ENCODE data around the gene MEIKIN.
A peak's percentile ranks its signal among the peaks of the same experiment; 100 is the strongest.
"Not testable (repeated sequence)": the region's sequence is repeated elsewhere in the genome, so short reads cannot be mapped to it uniquely, and the experiment has no call there.

The MEIKIN gene

DNA sequence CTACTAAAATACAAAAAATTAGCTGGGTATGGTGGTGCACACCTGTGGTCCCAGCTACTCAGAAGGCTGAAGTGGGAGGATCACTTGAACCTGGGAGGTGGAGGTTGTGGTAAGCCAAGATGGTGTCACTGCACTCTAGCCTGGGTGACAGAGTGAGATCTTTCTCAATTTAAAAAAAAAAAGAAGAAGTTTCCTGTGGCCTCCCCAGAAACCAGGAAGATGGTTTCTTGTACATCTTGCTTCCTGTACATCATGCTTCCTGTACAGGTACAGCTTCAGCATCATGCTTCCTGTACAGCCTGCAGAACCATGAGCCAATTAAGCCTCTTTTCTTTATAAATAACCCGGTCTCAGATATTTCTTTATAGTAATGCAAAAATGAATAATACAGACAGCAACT is 43.2 kb downstream of the MEIKIN start:
- DNase-seq: peak; percentile 8

DNA sequence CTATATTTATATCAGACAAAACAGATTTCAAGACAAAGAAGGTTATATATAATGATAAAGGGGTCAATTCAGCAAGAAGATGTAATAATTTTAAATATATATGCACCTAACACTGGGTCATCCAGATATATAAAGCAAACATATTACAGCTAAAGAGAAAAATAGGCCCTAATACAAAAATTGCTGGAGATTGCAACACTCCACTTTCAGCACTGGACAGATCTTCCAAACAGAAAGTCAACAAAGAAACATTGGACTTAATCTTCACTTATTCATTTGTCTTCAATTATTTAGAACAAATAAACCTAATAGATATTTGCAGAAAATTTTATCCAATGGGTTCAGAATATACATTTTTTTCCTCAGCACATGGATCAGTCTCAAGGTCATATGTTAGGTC is 45.8 kb downstream of the MEIKIN start:
- DNase-seq: no peak

DNA sequence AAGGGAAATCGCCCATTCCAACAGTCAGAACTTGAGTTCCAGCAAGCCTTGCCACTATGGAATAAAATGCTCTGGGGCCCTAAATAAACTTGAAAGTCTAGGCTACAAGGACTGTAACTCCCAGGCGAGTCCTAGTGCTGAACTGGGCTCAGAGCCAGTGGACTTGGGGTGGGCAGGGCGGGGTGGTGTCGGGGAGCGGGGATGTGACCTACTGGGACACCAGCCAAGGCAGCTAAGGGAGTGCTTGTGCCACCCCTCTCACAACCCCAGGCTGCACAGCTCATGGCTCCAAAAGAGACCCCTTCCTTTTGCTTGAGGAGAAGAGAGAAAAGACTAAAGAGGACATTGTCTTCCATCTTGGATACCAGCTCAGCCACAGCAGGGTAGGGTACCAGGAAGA is 61.5 kb downstream of the MEIKIN start:
- DNase-seq: no peak

DNA sequence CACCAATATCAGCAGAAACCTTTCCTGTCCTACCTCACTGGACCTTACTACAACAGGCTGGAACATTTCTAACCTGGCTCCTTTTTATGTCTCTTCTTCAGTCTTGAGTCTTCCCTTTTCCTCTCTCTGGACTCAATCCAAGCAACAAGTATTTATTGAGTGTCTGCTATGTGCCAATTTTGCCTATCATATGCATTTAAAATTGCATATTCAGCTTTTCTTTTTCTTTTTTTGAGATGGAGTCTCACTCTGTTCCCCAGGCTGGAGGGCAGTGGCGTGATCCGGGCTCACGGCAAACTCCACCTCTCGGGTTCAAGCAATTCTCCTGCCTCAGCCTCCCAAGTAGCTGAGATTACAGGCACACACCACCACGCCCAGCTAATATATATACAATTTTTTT is 65.8 kb downstream of the MEIKIN start:
- no peak for DNase-seq

DNA sequence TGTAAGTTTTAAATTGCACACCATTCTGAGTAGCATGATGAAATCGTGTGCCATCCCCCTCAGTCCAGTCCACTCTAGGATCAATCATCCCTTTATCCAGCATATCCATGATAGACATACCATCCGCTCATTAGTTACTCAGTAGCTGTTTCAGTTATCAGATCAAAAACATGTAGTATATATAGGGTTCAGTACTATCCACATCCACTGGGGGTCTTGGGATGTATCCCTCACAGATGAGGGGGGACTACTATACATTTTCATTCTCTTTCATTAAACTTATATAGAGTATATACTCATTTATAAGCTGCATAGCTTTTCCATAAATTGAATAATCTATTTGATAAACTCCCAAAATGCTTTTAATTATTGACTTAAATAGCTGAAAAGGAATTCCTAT is 67.6 kb downstream of the MEIKIN start:
- DNase-seq: no peak

DNA sequence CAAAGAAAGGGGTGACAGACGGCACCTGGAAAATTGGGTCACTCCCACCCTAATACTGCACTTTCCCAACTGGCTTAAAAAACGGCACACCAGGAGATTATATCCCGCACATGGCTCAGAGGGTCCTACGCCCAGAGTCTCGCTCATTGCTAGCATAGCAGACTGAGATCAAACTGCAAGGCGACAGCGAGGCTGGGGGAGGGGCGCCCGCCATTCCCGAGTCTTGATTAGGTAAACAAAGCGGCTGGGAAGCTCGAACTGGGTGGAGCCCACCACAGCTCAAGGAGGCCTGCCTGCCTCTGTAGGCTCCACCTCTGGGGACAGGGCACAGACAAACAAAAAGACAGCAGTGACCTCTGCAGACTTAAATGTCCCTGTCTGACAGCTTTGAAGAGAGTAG is 74.2 kb downstream of the MEIKIN start:
- not testable (repeated sequence) for DNase-seq

DNA sequence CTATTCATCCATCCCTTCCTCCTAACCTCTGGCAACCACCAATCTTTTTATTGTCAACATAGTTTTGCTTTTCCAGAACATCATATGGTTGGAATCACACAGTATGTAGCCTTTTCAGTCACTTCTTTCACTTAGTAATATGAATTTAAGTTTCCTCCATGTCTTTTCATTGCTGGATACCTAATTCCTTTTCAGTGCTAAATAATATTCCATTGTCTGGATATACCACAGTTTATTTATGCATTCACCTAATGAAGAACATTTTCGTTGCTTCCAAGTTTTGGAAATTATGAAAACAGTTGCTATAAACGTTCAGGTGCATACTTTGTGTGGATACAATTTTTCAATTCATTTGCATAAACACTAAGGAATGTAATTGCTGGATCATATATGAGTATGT is 77.9 kb downstream of the MEIKIN start:
- DNase-seq: no peak

DNA sequence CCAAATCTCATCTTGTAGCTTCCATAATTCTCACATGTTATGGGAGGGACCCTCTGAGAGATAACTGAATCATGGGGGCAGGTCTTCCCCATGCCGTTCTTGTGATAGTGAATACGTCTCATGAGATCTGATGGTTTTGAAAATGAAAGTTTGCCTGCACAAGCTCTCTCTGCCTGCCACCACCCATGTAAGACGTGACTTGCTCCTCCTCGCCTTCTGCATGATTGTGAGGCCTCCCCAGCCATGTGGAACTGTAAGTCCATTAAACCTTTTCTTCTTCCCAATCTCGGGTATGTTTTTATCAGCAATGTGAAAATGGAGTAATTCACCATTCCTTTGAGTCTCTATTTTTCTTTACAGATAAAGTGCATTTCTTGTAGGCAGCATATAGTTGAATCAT is 81.8 kb downstream of the MEIKIN start:
- no peak for DNase-seq

DNA sequence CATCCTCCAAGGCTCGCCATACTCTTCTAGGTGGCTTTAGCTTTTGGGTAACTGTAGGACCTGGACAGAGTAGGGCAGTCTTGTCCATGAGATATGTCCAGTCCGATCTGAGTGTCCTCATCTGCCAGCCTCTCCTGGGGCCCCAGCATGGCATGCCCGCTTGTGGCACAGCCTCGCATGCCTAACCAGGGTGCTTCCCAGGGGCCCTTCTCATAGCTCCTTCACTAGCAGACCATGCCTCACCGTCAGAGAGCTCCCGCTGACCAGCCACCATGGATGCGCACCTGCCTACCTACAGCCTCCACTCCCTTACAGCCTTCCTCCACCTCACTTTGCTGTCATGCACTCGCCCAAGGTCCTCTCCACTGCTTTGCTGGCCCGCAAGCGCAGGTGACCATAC is 88.1 kb downstream of the MEIKIN start:
- no peak for DNase-seq

DNA sequence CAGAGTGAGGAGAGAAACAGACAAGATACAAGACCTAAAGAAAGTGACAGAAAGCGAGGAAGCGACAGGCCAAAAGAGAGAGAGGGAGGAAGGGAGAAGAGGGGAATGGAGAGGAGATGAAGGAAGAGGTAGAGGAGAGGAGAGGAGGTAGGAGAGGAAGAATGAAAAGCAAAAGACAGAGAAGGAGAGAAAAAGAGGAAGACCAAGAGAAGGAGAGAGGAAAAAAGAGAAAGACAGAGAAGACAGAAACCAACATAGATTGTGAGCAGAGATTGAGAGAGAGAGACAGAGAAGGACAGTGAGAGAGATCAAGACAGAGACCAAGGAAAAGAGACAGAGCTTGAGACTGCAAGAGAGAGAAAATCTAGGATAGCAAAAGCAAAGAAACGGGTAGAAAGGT is 90.0 kb downstream of the MEIKIN start:
- DNase-seq: no peak

DNA sequence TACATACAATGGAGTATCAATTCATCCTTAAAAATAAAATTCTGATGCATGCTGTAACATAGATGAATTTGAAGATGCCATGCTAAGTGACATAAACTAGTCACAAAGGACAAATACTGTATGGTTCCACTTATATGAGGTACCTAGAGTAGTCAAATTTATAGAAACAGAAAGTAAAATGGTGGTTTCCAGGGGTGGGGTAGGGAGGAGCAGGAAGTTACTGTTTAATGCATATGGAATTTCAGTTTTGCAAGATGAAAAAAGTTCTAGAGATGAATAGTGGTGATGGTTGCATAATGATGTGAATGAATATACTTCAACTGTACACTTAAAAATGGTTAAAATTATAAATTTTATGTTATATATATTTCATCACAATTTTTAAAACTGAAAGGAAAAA is 91.3 kb downstream of the MEIKIN start:
- DNase-seq: peak; percentile 71

DNA sequence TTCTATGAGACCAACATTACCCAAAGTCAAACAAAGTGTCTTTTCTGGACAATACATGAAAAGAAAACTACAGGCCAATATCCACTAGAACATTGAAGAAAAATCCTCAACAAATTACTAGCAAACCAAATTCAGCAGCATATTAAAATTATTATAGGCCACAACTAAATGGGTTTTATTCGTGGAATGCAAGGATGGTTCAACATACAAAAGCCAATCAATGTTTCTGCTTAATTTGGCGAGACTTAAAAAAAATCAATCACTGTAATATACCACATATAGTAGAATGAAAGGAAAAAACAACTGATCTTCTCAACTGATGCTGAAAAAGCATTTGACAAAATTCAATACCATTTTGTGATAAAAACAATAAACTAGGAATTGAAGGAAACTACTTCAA is 96.8 kb downstream of the MEIKIN start:
- no peak for DNase-seq

DNA sequence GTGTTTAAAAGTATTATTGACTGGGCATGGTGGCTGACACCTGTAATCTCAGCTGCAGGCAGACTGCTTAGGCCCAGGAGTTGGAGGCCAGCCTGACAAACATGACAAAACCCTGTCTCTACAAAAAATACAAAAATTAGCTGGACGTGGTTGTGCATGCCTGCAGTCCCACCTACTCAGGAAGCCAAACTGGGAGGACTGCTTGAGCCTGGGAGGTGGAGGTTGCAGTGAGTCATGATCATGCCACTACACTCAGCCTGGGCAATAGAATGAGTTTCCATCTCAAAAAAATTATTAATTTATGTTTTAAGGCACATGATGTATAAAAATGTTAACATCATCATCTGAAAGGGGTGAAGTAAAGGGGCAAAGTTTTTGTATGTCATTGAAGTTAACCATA is 98.9 kb downstream of the MEIKIN start:
- no peak for DNase-seq

DNA sequence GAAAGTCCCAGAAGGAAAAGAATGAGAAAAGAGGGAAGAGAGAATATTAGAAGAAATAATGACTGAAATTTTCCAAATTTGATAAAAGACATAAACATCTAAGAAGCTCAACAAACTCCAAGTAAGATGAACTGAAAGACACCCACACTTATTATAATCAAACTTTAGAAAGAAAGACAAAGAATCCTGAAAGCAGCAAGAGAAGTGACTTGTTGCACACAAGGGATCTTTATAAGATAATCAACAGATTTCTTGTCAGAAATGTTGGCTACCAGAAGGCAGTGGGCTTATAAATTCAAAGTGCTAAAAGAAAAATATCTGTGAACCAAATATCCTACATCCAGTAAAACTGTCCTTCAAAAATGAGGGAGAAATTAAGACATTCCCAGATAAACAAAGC is 99.6 kb downstream of the MEIKIN start:
- no peak for DNase-seq

DNA sequence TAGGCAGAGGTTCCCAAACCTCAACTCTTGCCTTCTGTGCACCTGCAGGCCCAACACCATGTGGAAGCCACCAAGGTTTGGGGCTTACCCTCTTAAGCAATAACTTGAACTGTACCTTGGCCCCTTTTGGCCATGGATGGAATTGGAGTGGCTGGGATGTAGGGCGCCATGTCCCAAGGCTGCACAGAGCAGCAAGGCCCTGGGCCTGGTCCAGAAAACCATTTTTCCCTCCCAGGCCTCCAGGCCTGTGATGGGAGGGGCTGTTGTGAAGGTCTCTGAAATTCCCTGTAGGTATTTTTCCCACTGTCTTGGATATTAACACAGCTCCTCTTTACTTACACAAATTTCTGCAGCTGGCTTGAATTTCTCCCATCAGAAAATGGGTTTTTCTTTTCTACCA is 102.5 kb downstream of the MEIKIN start:
- DNase-seq: not testable (repeated sequence)

DNA sequence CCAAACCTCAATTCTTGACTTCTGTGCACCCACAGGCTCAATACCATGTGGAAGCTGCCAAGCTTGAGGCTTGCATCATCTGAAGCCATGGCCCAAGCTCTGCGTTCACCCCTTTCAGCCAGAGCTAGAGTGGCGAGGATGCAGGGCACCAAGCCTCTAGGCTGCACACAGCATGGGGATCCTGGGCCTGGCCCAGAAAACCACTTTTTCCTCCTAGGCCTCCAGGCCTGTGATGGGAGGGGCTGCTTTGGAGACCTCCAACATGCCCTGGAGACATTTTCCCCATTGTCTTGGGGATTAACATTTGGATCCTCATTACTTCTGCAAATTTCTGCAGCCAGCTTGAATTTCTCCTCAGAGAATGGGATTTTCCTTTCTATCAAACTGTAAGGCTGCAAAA is 112.8 kb downstream of the MEIKIN start:
- DNase-seq: not testable (repeated sequence)

DNA sequence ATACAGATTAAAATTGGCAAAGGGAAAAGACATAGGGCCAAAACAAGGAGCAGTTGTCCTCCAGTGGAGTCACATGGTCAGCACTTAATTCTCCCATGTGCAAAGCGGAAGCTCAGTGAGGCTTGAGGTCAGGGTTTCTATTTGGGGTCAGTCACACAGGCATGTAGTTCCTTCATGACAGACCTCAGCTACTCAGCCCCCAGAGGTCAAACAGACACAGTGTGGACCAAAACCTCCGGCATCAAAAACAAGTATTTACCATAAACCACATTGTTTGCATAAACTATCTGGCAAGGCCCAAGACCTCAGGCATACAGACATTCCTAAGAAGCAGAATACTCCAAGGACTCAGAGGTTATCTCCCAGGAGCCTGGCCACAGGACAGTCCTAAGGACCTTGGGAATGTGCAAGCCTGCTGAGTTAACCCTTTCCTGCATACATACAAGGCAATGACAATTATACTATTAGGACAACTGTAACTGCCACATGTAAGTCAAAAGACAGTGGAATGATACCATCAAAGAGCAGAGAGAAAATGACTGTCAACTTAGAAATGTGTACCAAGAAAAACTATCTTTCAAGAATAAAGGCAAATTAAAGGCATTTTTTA is 120.0 kb downstream of the MEIKIN start:
- peak; percentile 48 for DNase-seq

DNA sequence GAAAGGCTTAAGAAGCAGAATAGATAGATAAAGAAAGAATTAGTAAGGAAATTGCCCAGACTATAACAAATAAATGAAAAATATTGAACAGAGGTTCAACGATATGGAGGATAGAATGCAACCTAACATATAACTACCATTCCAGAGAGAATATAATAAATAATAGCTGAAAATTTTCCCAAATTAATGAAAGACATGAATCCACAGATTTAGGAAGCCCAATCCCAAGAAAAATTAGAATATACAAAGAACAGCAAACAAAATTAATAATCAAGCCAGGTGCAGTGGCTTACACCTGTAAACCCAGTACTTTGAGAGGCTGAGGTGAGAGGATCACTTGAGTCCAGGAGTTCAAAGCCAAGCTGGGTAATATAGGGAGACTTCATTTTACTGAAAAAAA is 120.8 kb downstream of the MEIKIN start:
- DNase-seq: no peak

DNA sequence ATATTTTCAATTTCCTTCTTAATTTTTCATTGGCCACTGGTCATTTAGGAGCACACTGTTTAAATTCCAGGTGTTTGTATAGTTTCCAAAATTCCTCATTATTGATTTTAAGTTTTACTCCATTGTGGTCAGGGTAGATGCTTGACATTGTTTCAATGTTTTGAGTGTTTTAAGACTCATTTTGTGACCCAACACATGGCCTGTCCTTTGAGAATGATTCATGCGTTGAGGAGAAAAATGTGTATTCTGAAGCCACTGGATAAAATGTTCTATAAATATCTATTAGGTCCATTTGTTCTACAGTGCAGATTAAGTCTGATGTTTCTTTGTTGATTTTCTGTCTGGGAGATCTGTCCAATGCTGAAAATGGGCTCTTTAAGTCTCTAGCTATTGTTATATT is 124.2 kb downstream of the MEIKIN start:
- no peak for DNase-seq

DNA sequence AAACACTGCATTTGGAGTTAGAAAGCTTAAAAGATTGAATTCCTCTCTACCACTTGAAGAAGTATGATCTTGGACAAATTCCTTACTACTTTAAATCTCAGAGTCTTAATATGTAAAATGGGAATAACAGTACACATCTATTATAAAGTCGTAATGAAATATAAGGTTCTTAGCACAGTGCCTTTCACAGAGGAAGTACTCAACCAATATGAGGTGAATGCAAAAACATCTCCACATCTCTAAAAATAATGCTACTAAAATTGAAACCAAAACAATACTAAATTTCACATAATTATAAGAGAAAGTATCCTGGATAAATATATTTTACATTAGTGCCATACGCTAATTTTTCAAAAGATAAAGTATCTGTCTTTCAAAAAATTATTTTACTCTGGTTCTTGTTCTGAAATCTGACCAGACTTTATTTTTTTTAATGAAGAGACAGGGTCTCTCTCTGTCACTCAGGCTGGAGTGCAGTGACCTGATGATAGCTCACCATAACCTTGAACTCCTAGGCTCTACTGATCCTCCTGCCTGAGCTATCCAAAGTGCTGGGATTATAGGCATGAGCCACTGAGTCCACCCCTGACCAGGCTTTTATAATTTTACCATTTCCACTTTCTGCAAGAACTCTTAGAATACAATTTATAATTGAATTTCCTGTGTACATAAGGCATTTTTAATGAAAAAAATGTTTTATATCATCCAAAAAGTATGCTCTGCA is 127.3 kb downstream of the MEIKIN start:
- DNase-seq: no peak

DNA sequence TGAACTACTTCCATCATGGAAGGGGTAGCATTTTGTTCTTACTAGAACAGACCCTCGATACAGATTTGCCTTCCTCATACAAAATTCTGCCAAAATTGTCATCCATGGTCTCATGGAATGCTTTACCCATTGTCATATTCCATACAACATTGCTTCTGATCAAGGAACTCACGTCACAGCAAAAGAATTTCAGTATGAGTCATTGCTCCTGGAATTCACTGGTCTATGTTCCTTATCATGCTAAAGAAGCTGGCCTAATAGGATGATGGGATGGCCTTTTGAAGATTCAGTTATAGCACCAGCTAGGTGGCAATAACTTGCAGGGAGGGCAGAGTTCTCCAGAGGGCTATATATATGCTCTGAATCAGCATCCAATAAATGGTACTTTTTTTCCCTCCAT is 130.5 kb downstream of the MEIKIN start:
- no peak for DNase-seq

DNA sequence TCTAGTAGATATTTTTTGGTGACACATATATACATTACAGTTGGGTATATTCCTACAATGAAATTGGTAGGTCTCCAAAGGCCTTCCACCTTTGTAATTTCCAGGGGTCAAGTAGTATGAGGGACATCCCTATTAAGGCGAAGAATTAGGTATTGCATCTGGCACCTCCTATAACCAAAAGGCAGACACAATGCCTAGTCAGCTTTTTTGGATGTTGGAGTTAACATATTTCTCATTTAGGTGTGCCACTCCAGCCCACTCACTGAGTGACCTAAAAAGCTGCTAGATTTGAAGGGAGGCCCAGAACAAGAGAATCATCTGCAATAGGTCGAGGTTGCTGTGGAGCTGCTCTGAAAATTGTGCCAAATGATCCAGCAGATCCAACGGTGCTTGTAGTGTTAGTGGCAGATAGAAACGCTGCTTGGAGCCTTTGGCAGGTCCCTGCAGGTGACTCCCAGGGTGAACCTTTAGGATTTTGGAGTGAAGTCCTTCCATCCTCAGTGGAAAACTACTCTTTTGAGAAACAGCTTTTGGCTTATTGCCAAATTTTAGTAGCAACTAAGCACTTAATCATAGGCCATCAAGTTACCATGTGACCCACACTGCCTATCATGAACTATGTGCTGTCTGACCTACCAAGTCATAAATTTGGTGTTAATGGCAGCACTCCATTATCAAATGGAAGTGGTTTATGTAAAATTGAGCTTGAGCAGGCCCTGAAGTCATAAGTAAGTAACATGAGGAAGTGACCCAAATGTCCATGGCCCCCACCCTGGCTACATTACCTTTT is 132.9 kb downstream of the MEIKIN start:
- DNase-seq: peak; percentile 27

DNA sequence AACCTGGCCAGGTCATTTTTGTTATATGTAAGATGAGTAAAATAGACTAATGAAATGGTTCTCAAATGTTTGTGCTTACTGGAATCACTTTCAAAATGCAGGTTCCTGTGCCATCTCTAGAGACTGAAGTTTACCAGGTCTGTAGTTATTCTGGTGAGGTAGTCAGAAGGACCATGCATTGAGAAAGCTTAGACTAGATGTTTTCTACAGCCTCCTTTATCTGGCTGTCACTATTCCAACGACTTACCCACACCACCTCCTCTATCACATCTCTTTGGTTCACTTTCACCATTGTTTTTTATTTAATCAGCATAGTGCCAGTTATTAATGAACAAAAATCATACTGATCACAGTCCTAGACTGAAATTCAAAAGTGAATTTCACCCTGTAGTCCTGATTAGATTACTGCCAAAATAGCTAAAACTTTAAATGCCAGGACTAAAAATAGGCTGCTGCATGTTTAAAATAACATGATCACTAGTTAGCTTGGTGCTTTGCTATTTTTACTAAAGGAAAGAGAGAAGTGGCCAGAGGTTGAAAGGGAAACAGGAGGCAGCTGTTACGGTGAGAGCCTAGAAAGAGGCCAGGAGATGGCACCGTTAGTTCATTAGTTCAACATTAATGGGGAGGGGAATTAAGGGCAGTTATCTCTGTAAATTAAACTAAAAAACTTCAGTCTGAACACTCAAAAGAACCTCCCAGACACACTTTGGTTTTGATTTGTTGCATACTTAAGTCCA is 134.8 kb downstream of the MEIKIN start:
- peak; percentile 49 for DNase-seq

All from MV-4-11 (cell line).